Trophoblast cell (in vitro differentiated cells and primary cell): ENCODE data around the gene PCSK6.

Experiments
- DNase-seq, 2 donors: peaks; one replicate each; pipeline ENCODE4 v3.0.0-alpha.2; 2016
- H2AFZ ChIP-seq: 2 replicates; pipeline ENCODE4 v1.6.1; 2013; ENCODE audit warnings: low read length, moderate library complexity, mild to moderate bottlenecking; ENCODE audit not compliant: insufficient read depth, poor library complexity
- H2AK5ac ChIP-seq: 2 replicates; pipeline ENCODE4 v1.6.1; 2013; ENCODE audit warnings: mild to moderate bottlenecking, low read length
- H2BK120ac ChIP-seq: 2 replicates; pipeline ENCODE4 v1.6.1; 2013; ENCODE audit warnings: low read length, mild to moderate bottlenecking, moderate library complexity; ENCODE audit not compliant: insufficient read depth, poor library complexity
- H2BK12ac ChIP-seq: 2 replicates; pipeline ENCODE4 v1.6.1; 2013; ENCODE audit warnings: mild to moderate bottlenecking, low read length, moderate library complexity
- H2BK5ac ChIP-seq: 2 replicates; pipeline ENCODE4 v1.6.1; 2013; ENCODE audit warnings: low read length, low read depth, moderate library complexity, mild to moderate bottlenecking; ENCODE audit not compliant: poor library complexity
- H3K14ac ChIP-seq: 2 replicates; pipeline ENCODE4 v1.6.1; 2013; ENCODE audit warnings: mild to moderate bottlenecking, low read length
- H3K18ac ChIP-seq: 2 replicates; pipeline ENCODE4 v1.6.1; 2013; ENCODE audit warnings: mild to moderate bottlenecking, low read length
- H3K23ac ChIP-seq: 2 replicates; pipeline ENCODE4 v1.6.1; 2013; ENCODE audit warnings: low read length
- H3K27ac ChIP-seq: 2 replicates; pipeline ENCODE4 v1.5.1; 2013; ENCODE audit warnings: low read depth, mild to moderate bottlenecking, inconsistent platforms, low read length, moderate library complexity
- H3K27me3 ChIP-seq: 2 replicates; pipeline ENCODE4 v1.6.1; 2013; ENCODE audit warnings: inconsistent platforms, mild to moderate bottlenecking, low read length, moderate library complexity; ENCODE audit not compliant: insufficient read depth
- H3K36me3 ChIP-seq, 2 experiments: 1 replicate in 1 of 2; 2 replicates in 1 of 2; pipeline ENCODE4 v1.6.1; 2013; ENCODE audit warnings: low read length in 2 of 2, mild to moderate bottlenecking in 2 of 2, moderate library complexity in 1 of 2; ENCODE audit not compliant: insufficient read depth in 2 of 2, control insufficient read depth in 1 of 2
- H3K4ac ChIP-seq: 2 replicates; pipeline ENCODE4 v1.6.1; 2013; ENCODE audit warnings: low read depth, mild to moderate bottlenecking, low read length, moderate library complexity
- H3K4me1 ChIP-seq, 2 experiments: 1 replicate in 1 of 2; 2 replicates in 1 of 2; pipeline ENCODE4 v1.6.1; 2013; ENCODE audit warnings: low read length in 2 of 2, mild to moderate bottlenecking in 2 of 2, moderate library complexity in 1 of 2; ENCODE audit not compliant: insufficient read depth in 2 of 2, control insufficient read depth in 1 of 2
- H3K4me2 ChIP-seq: 2 replicates; pipeline ENCODE4 v1.6.1; 2013; ENCODE audit warnings: inconsistent platforms, mild to moderate bottlenecking, low read length, moderate library complexity
- H3K4me3 ChIP-seq: 2 replicates; pipeline ENCODE4 v1.5.1; 2013; ENCODE audit warnings: mild to moderate bottlenecking, low read depth, low read length, inconsistent platforms
- H3K79me1 ChIP-seq: one replicate; pipeline ENCODE4 v1.6.1; 2013; ENCODE audit warnings: low read length
- H3K79me2 ChIP-seq: 2 replicates; pipeline ENCODE4 v1.6.1; 2013; ENCODE audit warnings: low read length, mild to moderate bottlenecking; ENCODE audit not compliant: control insufficient read depth, insufficient read depth, poor library complexity
- H3K9ac ChIP-seq: 2 replicates; pipeline ENCODE4 v1.6.1; 2013; ENCODE audit warnings: mild to moderate bottlenecking, low read length
- H3K9me3 ChIP-seq: 2 replicates; pipeline ENCODE4 v1.6.1; 2013; ENCODE audit warnings: low read depth, mild to moderate bottlenecking, control low read depth, inconsistent platforms, low read length; ENCODE audit not compliant: insufficient read depth
- H4K12ac ChIP-seq: 2 replicates; pipeline ENCODE4 v1.6.1; 2013; ENCODE audit warnings: low read depth, mild to moderate bottlenecking, low read length, moderate library complexity
- H4K8ac ChIP-seq: 2 replicates; pipeline ENCODE4 v1.6.1; 2013; ENCODE audit warnings: low read depth, mild to moderate bottlenecking, low read length, moderate library complexity
- H4K91ac ChIP-seq: one replicate; pipeline ENCODE4 v1.6.1; 2013; ENCODE audit warnings: low read depth, mild to moderate bottlenecking, low read length, moderate library complexity
- WGBS: extraction: QIAGEN DNeasy Blood & Tissue Kit; methylation state at CpG from one replicate; pipeline ENCODE4 v1.1.7; 2013; ENCODE audit warnings: missing lambda C conversion rate; ENCODE audit not compliant: insufficient read length, insufficient coverage; ENCODE audit errors: extremely low coverage; 5-methylcytosine and 5-hydroxymethylcytosine counted together

PCSK6 gene

DNA sequence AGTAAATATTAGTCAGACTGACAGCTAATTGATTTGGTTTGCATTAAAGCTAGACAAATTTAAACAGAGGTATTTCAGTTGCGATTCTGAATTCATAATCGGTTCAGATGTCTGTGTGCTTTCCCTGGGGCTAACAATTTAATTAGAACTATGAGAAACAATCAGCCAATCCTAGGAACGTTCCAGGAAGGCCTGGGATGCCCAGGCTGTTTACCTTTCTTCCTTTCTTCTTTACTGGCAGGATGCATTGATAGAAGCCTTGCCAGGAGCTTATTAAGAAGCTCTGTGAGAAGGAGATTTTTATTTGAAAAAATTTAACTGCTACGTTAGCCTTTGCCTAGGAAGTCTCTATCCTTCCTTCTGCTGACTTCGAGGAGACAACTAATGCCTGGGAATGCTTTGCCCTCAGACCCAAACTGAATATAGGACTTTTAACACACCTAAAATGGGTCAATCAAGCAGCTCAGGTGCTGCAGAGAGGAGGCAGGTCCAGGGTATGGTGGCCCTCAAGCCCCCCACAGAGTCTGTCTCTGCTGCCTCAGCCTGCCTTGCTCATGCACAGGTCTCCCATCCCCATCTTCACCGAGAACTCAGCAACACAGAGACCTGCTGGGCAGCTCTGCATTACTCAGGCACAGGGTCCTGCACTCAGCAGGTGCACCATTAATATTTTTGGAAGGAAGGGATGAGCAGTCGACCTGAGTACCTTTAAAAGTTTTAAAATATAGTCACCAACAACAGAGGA lies 48.5 kb downstream of the PCSK6 start:
- no peak overlapping the region for H3K14ac ChIP-seq
- no peak overlapping the region for H3K27ac ChIP-seq
- H4K12ac ChIP-seq: no peak overlapping the region
- no peak overlapping the region for H2BK120ac ChIP-seq
- H3K4ac ChIP-seq: no peak overlapping the region
- H3K79me1 ChIP-seq: no peaks in the 10 kb centered on the region
- H3K4me3 ChIP-seq: no peak overlapping the region
- no peak overlapping the region for H3K9ac ChIP-seq
- H3K4me2 ChIP-seq: no peak overlapping the region
- no peak overlapping the region for H3K23ac ChIP-seq
- no peak overlapping the region for H2AK5ac ChIP-seq
- H3K18ac ChIP-seq: no peak overlapping the region
- no peak for DNase-seq
- WGBS: no CpG with 5 or more reads among the region's 7 CpGs
- peaks cover 2% of the 10 kb centered on the region for H3K79me2 ChIP-seq
- no peak overlapping the region for H4K8ac ChIP-seq
- H3K36me3 ChIP-seq: no peaks in the 10 kb centered on the region
- no peaks in the 10 kb centered on the region for H3K9me3 ChIP-seq
- no peak overlapping the region for H2AFZ ChIP-seq
- no peak overlapping the region for H2BK5ac ChIP-seq
- H2BK12ac ChIP-seq: no peak overlapping the region
- no peak overlapping the region for H4K91ac ChIP-seq
- H3K4me1 ChIP-seq: no peaks in the 10 kb centered on the region
- no peaks in the 10 kb centered on the region for H3K27me3 ChIP-seq

DNA sequence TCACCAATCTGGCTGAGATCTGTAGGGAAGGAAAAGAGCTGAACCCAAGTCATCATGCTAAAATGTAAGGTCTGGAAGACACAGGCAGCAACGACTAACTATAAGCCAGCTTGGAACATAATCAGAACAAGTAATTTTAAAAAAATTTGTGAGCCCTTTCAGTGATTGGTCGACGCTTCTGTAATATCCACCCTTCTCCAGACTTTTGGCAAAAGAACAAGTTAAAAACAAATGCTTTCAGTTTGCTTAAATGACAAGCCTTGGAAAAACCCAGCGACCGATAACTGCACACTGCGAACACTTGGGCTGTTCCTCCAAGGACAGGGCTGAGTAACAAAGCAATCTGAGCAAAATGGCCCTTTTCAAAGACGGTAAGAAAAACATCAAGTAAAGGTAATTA lies 49.6 kb downstream of the PCSK6 start:
- H4K91ac ChIP-seq: no peak overlapping the region
- no peak overlapping the region for H4K12ac ChIP-seq
- no peak overlapping the region for H2AFZ ChIP-seq
- no peak overlapping the region for H3K18ac ChIP-seq
- H3K36me3 ChIP-seq: no peaks in the 10 kb centered on the region
- H3K14ac ChIP-seq: no peak overlapping the region
- H2AK5ac ChIP-seq: no peak overlapping the region
- H2BK120ac ChIP-seq: no peak overlapping the region
- no CpG with 5 or more reads among the region's 7 CpGs for WGBS
- H3K9ac ChIP-seq: no peak overlapping the region
- H3K4me1 ChIP-seq: peaks cover 1% of the 10 kb centered on the region in 2 experiments
- H3K23ac ChIP-seq: no peak overlapping the region
- DNase-seq: no peak
- no peak overlapping the region for H2BK5ac ChIP-seq
- no peak overlapping the region for H4K8ac ChIP-seq
- no peak overlapping the region for H3K4me3 ChIP-seq
- H3K27me3 ChIP-seq: no peaks in the 10 kb centered on the region
- no peaks in the 10 kb centered on the region for H3K79me1 ChIP-seq
- no peak overlapping the region for H3K4ac ChIP-seq
- H3K79me2 ChIP-seq: peaks cover 2% of the 10 kb centered on the region
- no peak overlapping the region for H3K4me2 ChIP-seq
- no peak overlapping the region for H2BK12ac ChIP-seq
- no peak overlapping the region for H3K27ac ChIP-seq
- H3K9me3 ChIP-seq: no peaks in the 10 kb centered on the region

GRCh38 chr15:101439285-101439919 lies 50.1 kb downstream of the PCSK6 start:
- WGBS: no CpG with 5 or more reads among the region's 8 CpGs
- Histone ChIP-seq H4K8ac (no peak overlapping the region), H2BK120ac (no peak overlapping the region), H3K9me3 (no peaks in the 10 kb centered on the region), H3K4me3 (no peak overlapping the region), H2AK5ac (no peak overlapping the region), H3K4me1 (peaks cover 2 to 7% of the 10 kb centered on the region in 2 experiments), H3K9ac (no peak overlapping the region), H3K79me2 (peaks cover 2% of the 10 kb centered on the region), H3K4ac (no peak overlapping the region), H2BK12ac (no peak overlapping the region), H2BK5ac (no peak overlapping the region), H2AFZ (no peak overlapping the region), H3K79me1 (no peaks in the 10 kb centered on the region), H3K27me3 (no peaks in the 10 kb centered on the region), H4K91ac (no peak overlapping the region), H3K23ac (no peak overlapping the region), H3K18ac (no peak overlapping the region), H3K27ac (no peak overlapping the region), H3K4me2 (no peak overlapping the region), H4K12ac (no peak overlapping the region), H3K36me3 (no peaks in the 10 kb centered on the region), H3K14ac (no peak overlapping the region)
- no peak for DNase-seq

- H3K9me3 ChIP-seq: no peaks in the 10 kb centered on the region
- peaks cover 2% of the 10 kb centered on the region for H3K79me2 ChIP-seq
- no peaks in the 10 kb centered on the region for H3K27me3 ChIP-seq
- no peak overlapping the region for H3K4me3 ChIP-seq
- no peak overlapping the region for H3K18ac ChIP-seq
- H4K12ac ChIP-seq: no peak overlapping the region
- no peak overlapping the region for H2BK120ac ChIP-seq
- no peak overlapping the region for H2AK5ac ChIP-seq
- no peak overlapping the region for H3K27ac ChIP-seq
- peaks cover 2 to 7% of the 10 kb centered on the region in 2 experiments for H3K4me1 ChIP-seq
- H3K14ac ChIP-seq: no peak overlapping the region
- H3K4me2 ChIP-seq: no peak overlapping the region
- H3K79me1 ChIP-seq: no peaks in the 10 kb centered on the region
- no peak overlapping the region for H4K8ac ChIP-seq
- H3K4ac ChIP-seq: no peak overlapping the region
- no peak overlapping the region for H2AFZ ChIP-seq
- no peak for DNase-seq
- H3K36me3 ChIP-seq: no peaks in the 10 kb centered on the region
- no CpG with 5 or more reads among the region's 21 CpGs for WGBS
- H3K23ac ChIP-seq: no peak overlapping the region
- no peak overlapping the region for H2BK12ac ChIP-seq
- H3K9ac ChIP-seq: no peak overlapping the region
- H4K91ac ChIP-seq: no peak overlapping the region
- no peak overlapping the region for H2BK5ac ChIP-seq
Observed at GRCh38 chr15:101438482-101439284, 50.8 kb downstream of the PCSK6 start.
